SU-DHL-6 (cell line): ENCODE results near the gene MAMSTR.
A peak's percentile ranks its signal among the peaks of the same experiment; 100 is the strongest.

Experiments
- H2AFZ ChIP-seq: fragments of 200-600 bp; sonication (generic); 2 replicates; pipeline ENCODE4 v1.6.1; 2014; ENCODE audit warnings: low read depth, mild to moderate bottlenecking, moderate library complexity, mixed read lengths, antibody characterized with exemption, low read length; ENCODE audit not compliant: severe bottlenecking
- H3F3A ChIP-seq: fragments of 200-600 bp; shearing (Covaris generic); 2 replicates; pipeline ENCODE4 v1.6.0; 2016; ENCODE audit warnings: antibody characterized with exemption, mild to moderate bottlenecking; ENCODE audit not compliant: insufficient read depth
- H3K27ac ChIP-seq: fragments of 200-600 bp; sonication (generic); 2 replicates; pipeline ENCODE4 v1.5.1; 2016; ENCODE audit warnings: low read depth, mild to moderate bottlenecking, low read length, moderate library complexity, mixed read lengths
- H3K27me3 ChIP-seq: fragments of 200-600 bp; sonication (generic), shearing (Covaris generic); 2 replicates; pipeline ENCODE4 v1.6.0; 2014; ENCODE audit warnings: mild to moderate bottlenecking, low read length
- H3K36me3 ChIP-seq: fragments of 200-600 bp; sonication (generic); 2 replicates; pipeline ENCODE4 v1.6.1; 2014; ENCODE audit warnings: mild to moderate bottlenecking, low read length, mixed read lengths
- H3K4me2 ChIP-seq: fragments of 300-600, 200-600 bp; shearing (Covaris generic), sonication (generic); 2 replicates; pipeline ENCODE4 v1.6.0; 2014; ENCODE audit warnings: low read length, low read depth, mild to moderate bottlenecking; ENCODE audit not compliant: poor library complexity, severe bottlenecking
- H3K4me3 ChIP-seq: fragments of 200-600 bp; sonication (generic); 2 replicates; pipeline ENCODE4 v1.5.1; 2014; ENCODE audit warnings: antibody characterized with exemption, low read length, mild to moderate bottlenecking, mixed read lengths; ENCODE audit not compliant: insufficient read depth, poor library complexity, severe bottlenecking
- H3K79me2 ChIP-seq: fragments of 200-600 bp; sonication (generic); 2 replicates; pipeline ENCODE4 v1.6.1; 2014; ENCODE audit warnings: mild to moderate bottlenecking, low read length, moderate library complexity; ENCODE audit not compliant: insufficient read depth
- H3K9ac ChIP-seq: fragments of 200-600 bp; sonication (generic); 2 replicates; pipeline ENCODE4 v1.7.0; 2014; ENCODE audit warnings: mild to moderate bottlenecking, low read length
- H3K9me2 ChIP-seq: fragments of 200-600 bp; sonication (generic); replicated peaks from 2 replicates; pipeline ENCODE4 v1.6.1; 2014; ENCODE audit warnings: low read length; ENCODE audit not compliant: insufficient read depth
- H3K9me3 ChIP-seq: fragments of 200-600 bp; sonication (generic); 2 replicates; pipeline ENCODE4 v1.6.1; 2014; ENCODE audit warnings: low read length, mixed read lengths; ENCODE audit not compliant: insufficient read depth
- H4K20me1 ChIP-seq: fragments of 200-600 bp; sonication (generic); 2 replicates; pipeline ENCODE4 v1.6.1; 2014; ENCODE audit warnings: low read depth, mild to moderate bottlenecking, antibody characterized with exemption, low read length, moderate library complexity, mixed read lengths
- CTCF ChIP-seq: fragments of 200-600 bp; sonication (generic); IDR thresholded peaks from one replicate; pipeline ENCODE4 v1.5.1; 2017; ENCODE audit warnings: antibody characterized with exemption, mild to moderate bottlenecking, low read length, moderate library complexity; ENCODE audit not compliant: insufficient read depth, poor library complexity, severe bottlenecking
- EZH2phosphoT487 ChIP-seq: fragments of 200-600 bp; sonication (generic), shearing (Covaris generic); conservative IDR thresholded peaks from 2 replicates; pipeline ENCODE4 v1.6.1; 2018; ENCODE audit warnings: mild to moderate bottlenecking, antibody characterized with exemption, low read length, moderate library complexity, mixed read lengths

MAMSTR gene

DNA sequence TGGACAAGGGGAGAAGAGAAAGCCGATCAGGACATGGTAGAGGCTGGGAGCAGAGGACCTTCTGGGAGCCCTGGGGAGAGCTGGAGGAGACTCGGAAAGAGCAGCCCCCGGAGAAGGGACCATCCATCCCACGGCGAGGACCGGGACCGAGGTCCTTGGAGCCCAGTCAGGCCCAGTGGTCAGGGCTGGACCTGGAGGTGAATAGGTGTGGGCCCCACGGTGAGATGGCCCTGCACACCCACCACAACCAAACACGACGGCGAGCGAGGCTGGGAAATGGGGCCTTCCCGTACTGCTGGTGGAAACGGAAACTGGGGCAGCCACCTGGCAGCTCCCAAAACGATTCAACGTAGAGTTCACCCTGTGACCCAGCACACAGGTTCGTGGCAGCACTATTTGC, 43.0 kb downstream of the MAMSTR start:
- Histone ChIP-seq H2AFZ (no peak overlapping the region), H3K9me3 (no peaks in the 10 kb centered on the region), H3K9ac (no peak overlapping the region), H3K27ac (no peak overlapping the region), H3K79me2 (no peaks in the 10 kb centered on the region), H3F3A (no peaks in the 10 kb centered on the region), H3K4me2 (no peak overlapping the region), H3K4me3 (no peak overlapping the region), H3K36me3 (no peaks in the 10 kb centered on the region), H3K27me3 (no peaks in the 10 kb centered on the region), H3K9me2 (no peaks in the 10 kb centered on the region), H4K20me1 (no peaks in the 10 kb centered on the region)
- TF ChIP-seq CTCF, result no peak
- TF ChIP-seq EZH2phosphoT487, result no peak

DNA sequence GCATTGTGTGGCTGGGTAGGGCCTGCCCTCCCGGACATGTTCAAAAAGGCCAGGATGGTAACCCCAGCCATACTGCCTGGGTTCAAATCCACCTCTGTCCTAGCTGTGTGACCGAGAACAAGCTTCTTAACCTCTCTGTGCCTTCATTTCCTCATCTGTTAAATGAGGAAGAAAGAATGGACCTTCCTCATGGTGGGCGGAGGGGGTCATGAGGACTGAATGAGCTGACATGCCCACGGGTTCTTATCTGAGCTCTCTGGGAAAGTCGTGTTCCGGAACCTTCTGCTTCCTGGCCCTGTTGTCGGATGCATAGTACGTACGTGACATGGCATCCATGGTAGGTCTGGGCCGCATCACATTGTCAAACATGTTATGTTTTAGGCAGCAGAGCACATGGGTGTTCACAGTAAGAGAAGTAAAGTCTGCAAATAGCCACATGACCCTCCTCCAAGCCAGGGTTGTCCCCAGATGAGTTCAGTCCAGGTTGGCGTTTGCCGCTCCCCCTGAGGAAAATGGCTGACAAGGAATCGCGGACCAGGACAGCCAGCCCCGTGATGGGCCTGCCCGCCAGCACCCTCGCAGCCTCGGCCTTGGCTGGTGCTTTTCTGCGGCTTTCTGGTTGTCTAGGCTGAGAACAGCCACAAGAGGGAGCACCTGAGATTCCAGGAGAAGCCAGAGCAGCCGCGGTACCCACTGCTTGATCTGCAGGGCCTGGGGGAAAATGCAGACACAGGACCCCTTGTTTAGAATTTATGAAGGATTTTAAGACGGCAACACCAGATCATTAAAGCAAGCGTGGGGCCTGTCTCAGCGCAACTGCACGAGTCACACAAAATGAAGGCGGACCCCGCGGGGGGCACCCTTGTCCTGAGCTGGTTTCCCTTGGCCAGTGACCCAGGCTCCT, 44.4 kb downstream of the MAMSTR start:
- H3F3A ChIP-seq, result no peaks in the 10 kb centered on the region
- H3K27me3 ChIP-seq, result no peaks in the 10 kb centered on the region
- no peak overlapping the region for H3K27ac ChIP-seq
- no peaks in the 10 kb centered on the region for H3K9me3 ChIP-seq
- H3K36me3 ChIP-seq, result no peaks in the 10 kb centered on the region
- peak; percentile 92 for TF ChIP-seq CTCF
- no peak for TF ChIP-seq EZH2phosphoT487
- H3K4me3 ChIP-seq, result no peak overlapping the region
- H3K9ac ChIP-seq, result no peak overlapping the region
- no peak overlapping the region for H2AFZ ChIP-seq
- no peaks in the 10 kb centered on the region for H3K9me2 ChIP-seq
- no peaks in the 10 kb centered on the region for H3K79me2 ChIP-seq
- no peak overlapping the region for H3K4me2 ChIP-seq
- no peaks in the 10 kb centered on the region for H4K20me1 ChIP-seq

DNA sequence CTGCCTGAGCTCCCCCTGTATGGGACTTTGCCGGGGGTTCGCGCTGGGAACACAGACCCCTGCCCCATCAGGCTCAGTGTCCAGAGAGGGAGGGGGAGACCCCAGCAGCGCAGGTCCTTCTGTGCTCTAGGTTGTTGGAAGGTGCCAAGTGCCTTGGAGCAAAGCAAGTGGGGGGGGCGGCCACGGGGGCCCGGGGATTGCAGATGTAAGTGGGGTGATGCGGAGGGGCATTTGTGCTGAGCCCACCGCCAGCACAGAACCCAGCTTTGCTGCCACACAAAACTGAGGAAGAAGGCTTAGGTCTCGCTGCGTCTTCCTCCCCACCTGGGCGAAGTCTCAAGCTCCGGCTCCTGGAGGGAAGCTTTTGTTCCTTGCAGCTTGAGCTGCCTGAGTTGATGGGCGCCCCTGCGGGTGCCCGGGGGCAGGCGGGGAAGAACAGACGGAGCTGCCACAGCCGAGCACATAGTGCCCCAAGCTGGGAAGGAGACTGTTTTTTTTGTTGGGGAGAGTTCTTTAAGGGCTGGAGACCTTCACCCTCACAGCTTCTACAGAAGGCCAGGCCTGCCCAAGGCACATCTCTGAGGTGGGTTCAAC, 45.2 kb downstream of the MAMSTR start:
- H3K27me3 ChIP-seq, result no peaks in the 10 kb centered on the region
- no peak overlapping the region for H2AFZ ChIP-seq
- no peaks in the 10 kb centered on the region for H4K20me1 ChIP-seq

More for the DNA sequence above, 45.2 kb downstream of the MAMSTR start:
- Histone ChIP-seq H3K9me2 (no peaks in the 10 kb centered on the region), H3K36me3 (no peaks in the 10 kb centered on the region), H3K9ac (no peak overlapping the region), H3K79me2 (no peaks in the 10 kb centered on the region), H3F3A (no peaks in the 10 kb centered on the region), H3K27ac (no peak overlapping the region), H3K4me2 (no peak overlapping the region), H3K4me3 (no peak overlapping the region), H3K9me3 (no peaks in the 10 kb centered on the region)
- TF ChIP-seq EZH2phosphoT487 (no peak), CTCF (no peak)
